Cerebellar nuclear complex (tissue), 1 donor: ENCODE data around the gene CLDN22.

ENCODE experiments used
- DNase-seq, 2 experiments: peaks; one replicate each; lab custom pipeline; 2025; lab: John Stamatoyannopoulos, UW

Gene CLDN22

DNA sequence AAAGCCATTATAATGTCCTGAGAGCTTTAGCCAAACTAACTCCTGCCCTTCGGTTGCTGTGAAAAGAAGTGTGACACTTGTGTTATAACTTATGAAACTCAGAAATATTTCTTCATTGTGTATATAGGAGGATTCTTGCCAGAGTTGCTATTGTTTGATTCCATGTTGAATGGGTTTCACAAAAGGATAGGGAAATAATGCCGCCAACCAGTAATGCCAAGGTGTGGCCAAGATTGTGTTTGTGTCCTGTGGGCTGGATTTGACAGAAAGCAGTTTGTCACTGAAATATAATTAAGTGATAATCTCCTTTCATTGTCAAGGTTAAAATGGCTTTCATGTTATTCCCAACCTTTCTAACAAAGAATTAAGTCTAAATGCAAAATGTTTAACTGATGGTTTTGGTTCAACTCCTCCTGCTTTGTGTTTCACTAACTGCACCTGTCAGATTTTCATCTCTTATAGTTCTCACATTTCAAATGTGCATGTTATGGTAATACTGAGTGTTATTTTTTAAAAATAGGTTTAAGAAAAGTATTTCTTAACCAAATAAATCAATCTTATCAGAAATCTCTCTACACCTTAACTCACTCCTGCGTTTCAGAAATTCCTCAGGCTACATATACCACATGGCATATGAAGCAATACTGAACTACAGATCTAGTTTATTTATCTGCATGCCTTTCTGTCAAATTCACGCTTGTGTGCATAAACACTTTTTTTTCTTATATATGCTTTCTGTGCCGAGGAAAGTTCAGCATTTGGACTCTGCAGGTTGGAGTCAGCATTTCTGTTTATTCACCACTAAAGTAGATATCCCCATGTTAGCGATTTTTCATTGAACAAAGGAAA lies at the start of gene CLDN22:
CLDN22 (minus strand) TSS at position 66 of the 849 bp plus-strand sequence; CDS start at position 8, 58 bp downstream.
- DNase-seq: no peak

DNA sequence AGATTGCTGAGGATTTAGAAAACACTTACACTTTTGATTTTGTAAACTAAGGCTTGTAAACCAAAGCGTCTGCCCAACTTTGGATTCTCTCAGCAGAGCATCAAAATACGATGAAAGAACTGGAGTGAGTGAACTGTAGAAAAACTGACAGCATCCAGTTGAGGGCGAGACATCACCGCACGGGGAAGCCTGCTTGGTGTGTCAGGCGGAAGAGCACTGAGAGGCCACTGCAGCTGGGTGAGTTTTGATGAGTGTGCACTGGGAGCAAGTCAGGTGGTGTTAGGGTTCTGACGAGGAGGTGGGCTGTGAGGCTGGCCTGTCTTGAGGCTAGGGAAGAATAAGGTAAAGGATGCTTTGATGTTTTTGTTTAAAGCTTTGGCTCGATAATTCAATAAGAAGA lies 49.0 kb upstream of the CLDN22 start:
- no peak for DNase-seq

DNA sequence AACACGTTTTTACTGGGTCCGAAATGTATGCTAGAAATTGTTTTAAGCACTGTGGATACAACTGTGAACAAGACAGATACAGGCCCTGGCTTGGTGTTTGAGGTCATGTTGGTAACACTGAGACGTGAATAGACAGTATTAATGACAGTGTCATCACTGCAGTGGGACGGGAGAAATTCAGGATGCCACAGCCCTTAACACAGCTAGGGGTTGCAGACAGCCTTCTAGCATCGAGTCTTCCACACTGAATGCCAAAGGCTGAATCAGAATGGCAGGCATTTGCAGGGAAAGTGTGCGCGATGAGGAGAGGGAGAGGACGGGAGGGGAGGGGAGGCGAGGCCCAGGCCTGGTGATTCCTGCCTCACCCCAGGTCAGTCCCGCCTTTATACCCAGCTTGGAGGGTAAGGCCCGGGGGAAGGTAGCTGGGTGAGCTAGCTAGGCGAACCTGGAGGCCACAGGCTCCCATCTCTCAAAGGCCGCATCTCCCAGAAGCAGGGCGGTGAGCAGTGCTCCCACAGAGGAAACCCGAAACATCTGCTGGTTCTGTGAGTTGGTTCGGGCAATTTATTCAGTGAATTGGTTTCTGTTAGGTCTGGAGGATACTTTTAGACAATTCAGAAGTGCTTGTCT lies 46.2 kb upstream of the CLDN22 start:
- no peak for DNase-seq

DNA sequence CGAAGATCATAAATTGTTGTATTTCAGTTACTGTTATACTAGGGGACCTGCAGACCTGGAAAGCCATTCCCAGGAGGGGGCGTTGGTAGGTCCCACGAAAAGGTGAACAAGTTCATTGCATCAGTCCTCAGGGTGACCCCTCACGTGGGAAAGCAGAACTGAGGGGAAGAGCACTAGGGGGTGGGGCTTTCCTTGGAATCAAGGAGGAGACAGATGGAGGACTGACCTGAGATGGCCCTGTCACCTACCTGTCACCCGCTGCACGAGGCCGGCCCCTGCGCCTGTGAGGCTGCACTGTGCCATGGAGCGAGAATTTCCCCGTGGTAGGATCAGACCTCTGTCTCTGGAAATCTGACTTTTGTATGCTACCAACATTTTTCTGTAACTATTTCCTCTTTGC lies 43.9 kb upstream of the CLDN22 start:
- no peak for DNase-seq

DNA sequence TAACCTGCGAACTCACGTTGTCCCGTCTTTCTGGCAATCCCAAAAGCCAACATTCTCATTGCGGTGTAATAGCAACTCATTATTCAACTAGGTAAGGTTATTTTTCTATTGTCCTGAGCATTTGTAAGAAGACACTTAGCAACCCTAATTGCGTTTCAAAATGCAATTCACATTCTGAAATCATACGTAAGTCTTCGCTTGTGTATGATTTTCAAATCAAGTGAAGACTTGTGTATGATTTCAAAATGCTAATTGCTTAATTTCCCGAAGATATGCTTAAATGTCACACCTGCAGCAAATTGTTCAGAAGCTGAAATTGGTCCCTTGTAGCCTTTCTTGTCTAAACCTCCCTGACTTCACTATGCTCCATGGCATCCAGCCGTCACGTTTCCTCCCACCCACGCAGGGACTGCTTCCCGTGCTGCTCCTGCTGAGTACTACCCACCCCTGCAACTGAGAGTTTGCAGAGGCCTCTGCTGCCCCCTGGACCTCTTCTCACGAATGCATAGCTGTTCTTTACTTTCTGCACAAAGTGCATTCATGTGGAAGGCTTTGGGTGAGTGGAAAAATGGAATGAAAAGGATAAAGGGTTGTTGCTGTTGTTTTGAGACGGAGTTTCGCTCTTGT lies 43.0 kb upstream of the CLDN22 start:
- DNase-seq: no peak

DNA sequence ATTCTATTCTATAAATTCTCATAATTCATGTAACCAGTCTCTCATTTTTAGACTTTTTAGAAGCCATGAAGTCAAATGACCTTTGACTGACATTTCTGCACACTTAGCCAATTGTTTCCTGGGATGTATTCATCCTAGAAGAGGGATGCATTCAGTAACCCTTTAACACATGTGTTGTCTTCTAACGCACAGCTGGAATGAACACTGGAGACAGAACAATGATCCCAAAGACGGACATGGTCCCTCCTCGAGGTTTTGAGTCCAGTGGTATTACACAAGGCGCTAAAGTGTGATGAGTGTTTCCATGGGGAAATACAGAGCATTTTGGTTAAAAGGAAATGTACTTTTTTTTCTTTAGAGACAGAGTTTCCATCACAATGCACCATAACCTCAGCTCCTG lies 42.0 kb upstream of the CLDN22 start:
- DNase-seq: no peak

DNA sequence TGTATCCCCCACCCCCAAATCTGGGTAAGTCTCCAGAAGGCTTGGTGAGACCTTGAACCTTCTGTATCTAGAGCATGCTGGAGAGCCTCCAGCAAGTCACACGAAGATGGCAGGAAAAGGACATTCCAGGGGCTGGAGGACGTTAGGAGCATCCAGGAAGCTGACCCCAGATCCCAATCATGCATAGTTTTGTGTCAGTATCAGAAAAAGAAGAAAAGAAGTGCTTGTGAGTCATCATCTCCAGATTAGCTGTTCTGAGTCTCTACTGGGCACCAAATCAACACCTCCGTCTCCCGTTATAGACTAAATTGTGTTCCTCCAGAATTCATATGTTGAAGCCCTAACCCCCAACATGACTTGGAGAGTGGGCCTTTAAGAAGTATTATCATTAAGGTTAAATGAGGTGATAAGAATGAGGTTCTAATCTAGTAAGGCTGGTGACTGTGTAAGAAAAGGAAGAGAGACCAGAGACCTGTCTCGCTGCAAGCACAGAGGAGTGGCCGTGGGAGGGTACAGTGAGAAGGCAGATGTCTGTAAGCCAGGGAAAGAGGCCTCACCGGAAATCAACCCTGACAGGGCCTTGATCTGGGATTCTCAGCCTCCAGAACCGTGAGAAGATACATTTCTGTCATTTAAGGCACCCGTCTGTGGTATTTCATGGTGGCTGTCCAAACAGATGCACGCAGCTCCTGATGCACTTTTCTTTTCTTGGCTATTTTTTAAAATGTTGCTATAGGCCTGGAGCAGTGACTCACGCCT lies 40.3 kb upstream of the CLDN22 start:
- DNase-seq: no peak

DNA sequence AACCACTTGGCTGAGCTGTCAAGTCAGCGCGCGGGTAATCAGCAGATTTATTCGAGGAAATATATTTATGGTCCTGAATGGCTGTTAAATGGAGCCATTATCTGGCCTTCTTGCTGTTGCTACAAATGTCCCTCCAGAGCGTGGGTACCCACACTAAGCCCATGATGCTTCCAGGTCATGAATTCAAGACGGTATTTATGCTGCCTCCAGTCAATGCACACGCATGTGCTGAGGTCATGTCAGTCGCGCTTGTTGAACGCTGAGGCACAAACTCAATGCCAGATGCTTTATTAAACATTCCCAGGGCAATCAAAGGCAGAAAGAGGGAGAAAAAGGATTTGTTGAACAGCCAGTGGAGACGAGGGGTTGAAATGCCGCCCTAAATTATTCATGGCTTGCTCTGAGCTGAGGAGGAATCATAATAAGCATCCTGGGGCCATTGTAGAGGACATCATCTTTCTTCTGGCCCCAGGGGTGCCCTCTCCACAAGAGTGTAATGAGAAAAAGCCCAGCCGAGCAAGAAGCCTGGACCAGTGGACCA lies 38.2 kb upstream of the CLDN22 start:
- DNase-seq: no peak

DNA sequence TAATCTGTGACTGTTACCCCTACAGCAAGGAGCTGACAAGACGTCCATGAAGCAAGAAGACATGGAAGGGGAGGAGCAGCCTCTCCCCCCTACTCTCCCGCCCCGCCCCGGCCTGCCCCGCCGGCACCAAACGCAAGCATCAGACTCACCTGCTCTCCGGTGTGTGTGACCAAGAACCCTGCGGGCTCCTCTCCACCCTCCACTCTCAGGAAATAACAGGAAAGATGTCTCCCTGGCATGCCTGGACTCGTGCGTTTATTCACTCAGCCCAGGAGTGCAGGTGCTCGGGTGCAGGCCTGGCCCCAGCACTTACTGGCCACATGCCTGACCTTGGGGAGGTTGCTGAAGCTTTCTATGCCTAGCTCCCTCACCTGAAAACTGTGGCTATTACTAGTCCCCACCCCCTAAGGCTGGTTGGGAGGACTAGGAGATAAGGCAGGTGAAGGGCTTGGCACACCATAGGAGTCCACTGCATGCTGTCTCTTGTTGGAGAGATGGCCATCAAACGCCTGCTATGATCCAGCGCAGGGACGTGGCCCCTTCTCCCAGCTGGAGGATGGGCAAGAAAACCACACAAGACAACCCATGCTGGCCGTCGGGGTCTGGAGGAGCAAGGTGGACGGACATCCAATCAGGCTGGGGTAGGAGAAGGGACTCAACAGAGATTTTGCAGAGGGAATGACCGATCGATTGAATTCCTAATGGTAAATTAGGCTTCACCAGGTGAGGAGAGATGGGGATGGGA lies 37.0 kb upstream of the CLDN22 start:
- no peak for DNase-seq

DNA sequence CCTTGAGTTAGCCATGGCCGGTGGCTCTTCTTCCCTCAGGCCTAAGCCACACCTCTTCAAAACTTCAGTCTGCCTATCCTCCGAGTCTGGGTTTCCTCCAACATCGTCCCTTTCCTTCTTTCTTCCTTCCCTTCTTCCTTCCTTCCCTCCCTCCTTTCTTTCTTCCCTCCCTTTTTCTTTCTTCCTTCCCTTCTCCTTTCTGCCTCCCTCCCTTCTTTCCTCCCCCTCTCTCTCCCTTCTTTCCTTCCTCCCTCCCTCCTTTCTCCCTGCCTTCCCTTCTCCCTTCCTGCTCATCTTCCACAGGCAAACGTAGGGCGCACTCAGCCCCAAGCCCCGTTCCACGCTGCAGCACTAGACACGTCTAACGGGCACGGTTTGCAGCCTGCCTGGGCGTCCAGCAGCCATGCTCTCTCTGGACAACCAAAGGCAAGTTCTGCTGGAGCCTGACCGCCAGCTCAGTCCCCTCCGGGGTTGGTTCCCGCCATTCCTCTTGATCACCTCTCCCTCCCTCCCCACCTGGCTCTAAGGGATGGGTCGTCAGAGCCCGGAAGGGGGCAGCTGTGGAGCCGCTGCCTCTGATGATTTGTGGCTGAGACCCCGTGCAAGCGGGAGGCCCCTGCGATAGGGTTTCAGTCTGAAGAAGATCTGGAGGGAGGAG lies 36.2 kb upstream of the CLDN22 start:
- DNase-seq: no peak

DNA sequence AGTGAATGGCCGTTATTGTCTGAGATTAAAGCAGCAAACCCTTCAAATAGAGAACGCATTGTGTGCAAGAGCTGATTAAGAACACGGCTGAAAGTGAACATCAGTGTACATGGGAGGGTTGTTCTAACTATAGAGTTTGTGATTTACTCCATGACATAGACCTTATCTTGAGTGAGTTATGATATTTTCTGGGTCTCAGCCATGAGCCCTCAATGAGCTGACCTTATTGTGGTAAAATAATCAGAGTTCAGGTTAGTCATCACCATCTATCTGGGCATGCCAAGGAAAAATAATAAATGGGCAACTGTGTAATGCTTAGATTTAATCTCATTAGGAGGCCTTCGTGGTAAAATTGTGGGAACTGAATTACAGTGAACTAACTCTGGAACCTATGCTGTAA lies 35.3 kb upstream of the CLDN22 start:
- no peak for DNase-seq

DNA sequence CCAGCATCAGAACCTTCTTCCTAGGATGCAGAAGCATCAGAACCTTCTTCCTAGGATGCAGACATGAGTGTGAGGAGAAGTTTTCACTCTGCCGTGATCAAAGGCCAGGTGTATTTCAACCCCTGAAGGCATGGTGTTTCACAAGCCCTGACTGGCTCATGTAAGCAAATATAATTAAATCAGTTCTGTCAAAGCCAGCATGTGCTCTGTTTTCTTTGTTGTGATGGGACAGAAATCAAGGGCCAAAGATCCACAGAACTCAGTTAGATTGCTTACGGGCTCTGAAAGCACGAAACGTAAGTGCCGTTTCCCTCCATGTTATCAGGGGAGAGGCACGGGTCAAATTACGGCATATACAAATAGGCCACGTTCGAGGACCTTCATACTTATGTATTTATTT lies 34.1 kb upstream of the CLDN22 start:
- no peak for DNase-seq

DNA sequence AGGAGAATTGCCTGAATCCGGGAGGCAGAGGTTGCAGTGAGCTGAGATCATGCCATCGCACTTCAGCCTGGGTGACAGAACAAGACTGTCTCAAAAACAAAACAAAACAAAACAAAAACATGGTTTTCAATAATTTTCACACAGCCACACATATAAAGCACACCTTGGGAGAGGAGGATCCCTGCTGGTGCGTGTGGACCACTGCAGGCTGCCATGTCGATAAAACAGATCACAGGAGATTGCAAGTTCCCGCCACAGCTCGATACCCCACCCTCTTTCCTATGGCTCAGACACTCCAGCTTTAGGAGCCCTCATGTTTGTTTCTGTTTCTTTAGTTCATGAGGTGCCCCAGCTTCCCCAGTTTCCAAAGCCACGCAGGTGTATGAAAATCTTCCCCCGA lies 33.5 kb upstream of the CLDN22 start:
- DNase-seq: no peak

DNA sequence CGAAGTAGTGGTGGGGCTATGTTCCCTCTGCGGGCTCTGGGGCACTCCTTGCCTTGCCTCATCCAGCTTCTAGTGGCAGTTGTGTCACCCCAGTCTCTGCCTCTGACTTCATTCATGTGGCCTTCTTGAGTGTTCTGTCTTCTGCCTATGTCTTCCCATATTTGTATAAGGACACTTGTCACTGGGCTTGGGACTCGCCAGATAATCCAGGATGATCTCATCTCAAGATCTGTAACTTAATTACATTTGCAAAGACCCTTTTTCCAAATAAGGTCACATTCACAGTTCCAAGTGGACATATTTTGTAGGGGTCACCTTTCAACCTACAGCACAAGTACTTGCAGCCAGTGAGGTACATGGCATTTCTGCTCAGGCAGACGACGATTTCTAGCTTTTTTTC lies 32.5 kb upstream of the CLDN22 start:
- DNase-seq: no peak

DNA sequence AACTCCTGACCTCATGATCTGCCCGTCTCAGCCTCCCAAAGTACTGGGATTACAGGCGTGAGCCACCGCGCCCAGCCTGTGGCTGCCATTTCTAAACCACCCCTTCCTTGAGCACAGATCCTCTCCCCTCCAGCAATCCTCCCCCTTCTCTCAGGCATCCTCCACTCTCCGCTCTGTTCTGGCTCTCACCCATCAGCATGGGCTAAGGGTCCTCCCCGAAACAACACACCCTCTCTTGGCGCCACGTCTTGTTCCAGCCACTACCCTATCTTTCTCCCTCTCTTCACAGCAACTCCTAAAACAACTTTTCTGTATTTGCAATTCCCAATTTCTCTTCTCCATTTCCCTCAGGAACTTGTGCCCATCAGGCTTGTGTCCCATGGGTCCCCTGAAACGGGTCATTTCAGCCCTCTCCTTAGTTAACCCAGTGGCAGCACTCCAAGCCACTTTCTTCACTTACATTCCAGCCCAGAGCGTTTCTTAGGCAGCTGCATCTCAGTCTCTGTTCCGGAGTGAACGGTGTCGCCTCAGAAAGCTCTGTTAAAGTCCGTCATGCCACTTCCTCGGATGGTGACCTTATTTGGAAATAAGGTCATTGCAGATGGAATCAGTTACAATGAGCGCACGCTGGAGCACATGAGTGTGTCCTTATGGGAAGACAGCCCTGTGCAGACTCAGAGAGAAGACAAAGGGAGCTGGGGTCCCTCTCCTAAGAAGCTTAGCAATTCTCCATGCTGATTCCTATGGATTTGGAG lies 30.4 kb upstream of the CLDN22 start:
- DNase-seq: no peak

DNA sequence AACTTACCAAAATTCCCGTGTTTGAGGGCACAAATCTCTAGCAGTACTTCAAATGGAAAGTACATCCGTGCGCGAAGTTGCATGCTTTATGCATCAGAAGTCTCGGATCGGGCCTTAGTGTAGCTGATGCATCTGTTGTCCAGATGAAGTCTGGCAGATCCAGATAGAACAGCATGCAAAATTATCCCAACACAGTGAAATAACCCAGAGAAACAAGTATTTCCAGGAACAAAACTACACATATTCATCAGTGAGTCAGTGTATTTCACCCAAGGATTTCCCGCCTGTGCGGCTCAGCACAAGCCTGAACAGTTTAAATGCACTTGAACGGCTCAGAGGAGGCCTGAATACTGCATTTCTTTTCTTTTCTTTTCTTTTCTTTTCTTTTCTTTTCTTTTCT lies 29.6 kb upstream of the CLDN22 start:
- DNase-seq: no peak

DNA sequence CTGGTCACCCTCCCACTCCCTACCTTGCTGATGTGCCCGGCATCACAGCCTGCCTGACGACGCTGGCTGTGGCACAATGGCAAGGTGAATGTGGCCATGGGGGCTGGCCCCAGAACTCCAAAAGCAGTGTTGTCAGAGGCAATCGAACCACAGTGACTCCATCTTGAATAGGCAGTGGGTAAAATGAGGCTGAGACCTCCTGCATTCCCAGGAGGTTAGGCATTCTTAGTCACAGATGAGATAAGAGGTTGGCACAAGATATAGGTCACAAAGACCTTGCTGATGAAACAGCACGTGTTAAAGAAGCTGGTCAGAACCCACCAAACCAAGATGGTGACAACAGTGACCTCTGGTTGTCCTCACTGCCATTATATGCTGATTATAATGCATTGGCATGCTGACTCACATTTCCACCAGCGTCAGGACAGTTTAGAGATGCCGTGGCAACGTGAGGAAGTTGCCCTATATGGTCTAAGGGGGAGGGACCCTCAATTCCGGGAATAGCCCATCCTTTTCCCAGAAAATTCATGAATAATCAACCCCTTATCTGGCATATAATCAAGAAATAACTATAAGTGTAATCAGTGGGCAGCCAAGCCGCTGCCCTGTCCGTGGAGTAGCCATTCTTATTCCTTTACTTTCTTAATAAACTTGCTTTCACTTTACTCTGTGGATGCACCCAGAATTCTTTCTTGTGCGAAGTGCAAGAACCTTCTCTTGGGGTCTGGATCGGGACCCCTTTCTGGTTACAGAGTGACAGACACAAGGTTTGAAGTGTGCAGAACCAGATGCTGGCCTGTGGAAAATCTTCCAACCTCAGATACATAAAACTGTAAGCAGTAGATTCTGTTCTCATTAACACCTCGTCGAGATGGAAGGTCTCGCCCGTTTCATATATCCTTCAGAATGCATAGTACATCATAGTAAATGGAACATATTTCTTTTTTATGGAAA lies 28.9 kb upstream of the CLDN22 start:
- no peak for DNase-seq

DNA sequence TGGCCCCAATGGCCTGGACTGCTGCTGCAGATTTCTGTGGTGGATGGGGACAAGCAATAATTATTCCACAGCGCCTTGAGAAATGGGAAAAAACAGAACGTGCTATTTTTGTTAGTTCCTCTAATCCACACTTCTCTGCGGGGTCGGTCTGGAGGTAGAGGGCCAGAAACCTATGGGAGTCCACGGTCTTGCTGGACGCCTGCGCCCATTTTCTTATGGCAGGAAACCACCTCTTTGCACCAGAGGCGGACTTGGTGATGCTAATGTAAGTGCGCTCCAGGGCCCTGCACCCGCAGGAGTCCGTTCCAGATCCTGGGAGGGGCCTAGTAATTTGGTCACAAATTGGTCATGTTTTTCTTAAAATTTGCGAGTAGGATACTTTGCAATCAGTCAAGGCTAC lies 28.1 kb upstream of the CLDN22 start:
- no peak for DNase-seq

DNA sequence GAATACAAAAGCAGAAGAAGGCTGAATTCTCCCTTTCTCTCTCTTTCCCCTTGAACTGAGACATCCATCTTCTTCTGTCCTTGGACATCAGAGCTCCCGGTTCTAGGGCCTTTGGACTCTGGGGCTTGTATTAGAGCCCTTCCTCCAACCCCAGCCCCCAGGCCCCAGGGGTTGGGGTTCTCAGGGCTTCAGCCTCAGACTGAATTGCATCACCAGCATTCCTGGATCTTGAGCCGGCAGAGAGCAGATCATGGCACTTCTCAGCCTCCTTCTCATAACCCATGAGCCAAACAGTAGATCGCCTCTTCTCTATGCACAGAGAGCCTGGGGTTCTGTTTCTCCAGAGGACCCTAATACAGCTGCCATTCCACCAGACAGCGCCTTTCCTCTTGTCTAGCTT lies 27.5 kb upstream of the CLDN22 start:
- no peak for DNase-seq
